HepG2 (cell line): Measurements from ENCODE around the gene ESR1. TPM values are rescaled to one million over a fixed set of nuclear protein-coding genes. Genes with fewer than 3 reads are reported as not detected.
"Not testable (repeated sequence)": the region's sequence is repeated elsewhere in the genome, so short reads cannot be mapped to it uniquely, and the experiment has no call there.

Experiments used
- ATAC-seq: fragments of 200-7000 bp; cut with Tn5 transposase; 3 replicates; pipeline ENCODE4 v1.9.1; 2020; ENCODE audit warnings: mild to moderate bottlenecking, moderate library complexity
- BruUV-seq: library from RNA; stranded (reverse); fragments of 400-500 nt; replicated peaks from 2 replicates; lab custom pipeline; 2021; lab: Mats Ljungman, UMichigan
- CTCF ChIA-PET: fragments of 300-600 bp; formaldehyde crosslinking; extraction: SDS; loops from one replicate; lab custom pipeline; 2021; ENCODE audit warnings: low total read pairs, inconsistent platforms, low intra/inter-chr PET ratio; lab: Yijun Ruan, JAX
- POLR2A ChIA-PET: fragments of 350-600 bp; sonication (Branson Sonifier 250); formaldehyde crosslinking; loops from one replicate; lab custom pipeline; 2020; ENCODE audit warnings: antibody characterized with exemption, inconsistent platforms; lab: Yijun Ruan, JAX
- DNase-seq: peaks from one replicate; pipeline ENCODE4 v3.0.0-alpha.2; 2015; ENCODE audit warnings: low spot score
- FAIRE-seq: peaks from 3 replicates; lab custom pipeline; 2011; peaks lifted over from hg19 to GRCh38; lab: Jason Lieb, UNC
- H2AFZ ChIP-seq: one replicate; pipeline ENCODE4 v1.6.1; 2011; ENCODE audit warnings: low read length, inconsistent platforms
- H3K27ac ChIP-seq: fragments of 300-600 bp; 3 replicates; pipeline ENCODE4 v1.8.0; 2011; ENCODE audit warnings: mixed run types, mild to moderate bottlenecking, mixed read lengths, low read length, inconsistent platforms; ENCODE audit not compliant: insufficient read depth; ENCODE audit errors: extremely low read length
- H3K27me3 ChIP-seq, 2 experiments: fragments of 200-600 bp in 1 of 2; 2 replicates in 1 of 2; 3 replicates in 1 of 2; pipeline versions ENCODE4 v1.6.0 to v1.8.0; 2011; ENCODE audit warnings: low read length in 2 of 2, mild to moderate bottlenecking in 2 of 2, moderate library complexity in 2 of 2, inconsistent platforms in 1 of 2; ENCODE audit not compliant: insufficient read depth in 2 of 2, control insufficient read depth in 1 of 2
- H3K36me3 ChIP-seq, 2 experiments: fragments of 200-600 bp in 1 of 2; replicated peaks in 1 of 2; 2 replicates in 1 of 2; 3 replicates in 1 of 2; pipeline versions ENCODE4 v1.5.1 to v1.8.0; 2011; ENCODE audit warnings: low read length in 2 of 2, inconsistent platforms in 1 of 2; ENCODE audit not compliant: insufficient read depth in 2 of 2, control insufficient read depth in 1 of 2
- H3K4me1 ChIP-seq: 2 replicates; pipeline ENCODE4 v1.5.1; 2012; ENCODE audit warnings: low read length, inconsistent platforms; ENCODE audit not compliant: insufficient read depth
- H3K4me2 ChIP-seq: 2 replicates; pipeline ENCODE4 v1.6.0; 2011; ENCODE audit warnings: low read depth, low read length, inconsistent platforms
- H3K4me3 ChIP-seq, 3 experiments: fragments of 200-600 bp in 1 of 3; sonication (generic), shearing (Covaris generic) in 1 of 3; replicated peaks in 1 of 3; 2 replicates each; pipeline ENCODE4 v1.5.1; 2011 to 2016; ENCODE audit warnings: low read length in 3 of 3, inconsistent platforms in 2 of 3, low read depth in 2 of 3, mild to moderate bottlenecking in 2 of 3, control low read depth in 1 of 3, mixed read lengths in 1 of 3; ENCODE audit not compliant: insufficient read depth in 1 of 3
- H3K79me2 ChIP-seq: one replicate; pipeline ENCODE4 v1.6.1; 2011; ENCODE audit warnings: low read length, inconsistent platforms; ENCODE audit not compliant: insufficient read depth
- H3K9ac ChIP-seq: 2 replicates; pipeline ENCODE4 v1.6.0; 2011; ENCODE audit warnings: mild to moderate bottlenecking, low read depth, low read length, inconsistent platforms; ENCODE audit not compliant: insufficient read depth
- H3K9me3 ChIP-seq: 2 replicates; pipeline ENCODE4 v1.5.1; 2012; ENCODE audit warnings: mild to moderate bottlenecking, low read length
- H4K20me1 ChIP-seq: 2 replicates; pipeline ENCODE4 v1.6.0; 2011; ENCODE audit warnings: inconsistent platforms, mild to moderate bottlenecking, low read length, moderate library complexity; ENCODE audit not compliant: insufficient read depth
- GABPB1 ChIP-seq: IDR thresholded peaks from 2 replicates; pipeline ENCODE4 v1.6.1; 2016; ENCODE audit warnings: mild to moderate bottlenecking, missing genetic modification reagents, moderate library complexity, missing compliant biosample characterization
- KDM4B ChIP-seq: sonication (generic); formaldehyde crosslinking; IDR thresholded peaks from 2 replicates; pipeline ENCODE4 v1.4.0; 2020; ENCODE audit warnings: missing genetic modification reagents
- MZF1 ChIP-seq: sonication (generic); formaldehyde crosslinking; IDR thresholded peaks from 2 replicates; pipeline ENCODE4 v1.8.1; 2023; ENCODE audit warnings: mild to moderate bottlenecking, missing genetic modification reagents, borderline replicate concordance
- ZNF790 ChIP-seq: sonication (generic); formaldehyde crosslinking; IDR thresholded peaks from 2 replicates; pipeline ENCODE4 v1.8.0; 2022; ENCODE audit warnings: missing genetic modification reagents, mild to moderate bottlenecking, borderline replicate concordance
- WGBS: methylation state at CpG from one replicate; pipeline ENCODE4 v1.1.6; 2017; ENCODE audit warnings: low lambda C conversion rate; 5-methylcytosine and 5-hydroxymethylcytosine counted together
- in situ Hi-C: cut with HindIII; loops from 2 replicates; pipeline ENCODE4 v1.10.0; 2017; ENCODE audit warnings: low pct_unique_long_range_greater_than_20kb; ENCODE audit not compliant: extremely low pct_ligation_motif_present
- intact Hi-C: fragments of 100-400 bp; cut with micrococcal nuclease; formaldehyde crosslinking; loops from one replicate; pipeline ENCODE4 v1.10.0; 2022; ENCODE audit not compliant: unreplicated experiment
- polyA plus RNA-seq, 8 experiments: library from polyadenylated mRNA; depleted of rRNA in 3 of 8; stranded (reverse) in 7 of 8; unstranded in 1 of 8; fragments of >200 nt; fragmentation: Illumina TruSeq in 4 of 8; extraction: Trizol in 4 of 8; gene quantifications; 2 replicates each; pipeline versions ENCODE4 v1.2.1 to v1.2.3, GENCODE V29; 2011 to 2016; ENCODE audit warnings: low read depth in 4 of 8, missing spikeins in 1 of 8, mixed read lengths in 1 of 8; ENCODE audit not compliant: insufficient read depth in 1 of 8
- total RNA-seq, 5 experiments: library from RNA; depleted of rRNA; stranded (reverse); fragments of >200 nt; fragmentation: Illumina TruSeq; extraction: Trizol; gene quantifications; 2 replicates each; pipeline ENCODE4 v1.2.3, GENCODE V29; 2016; ENCODE audit warnings: low read depth in 1 of 5
- TF ChIP-seq, protein P1 (sequence below): sonication (generic); formaldehyde crosslinking; IDR thresholded peaks from 2 replicates; pipeline ENCODE4 v1.4.0; 2020; ENCODE audit warnings: missing genetic modification reagents, borderline replicate concordance
- TF ChIP-seq, protein P2 (sequence below): sonication (generic); formaldehyde crosslinking; IDR thresholded peaks from 2 replicates; pipeline ENCODE4 v1.5.0; 2020; ENCODE audit warnings: missing genetic modification reagents, mild to moderate bottlenecking, borderline replicate concordance
- TF ChIP-seq, protein P3 (sequence below): IDR thresholded peaks from 2 replicates; pipeline ENCODE4 v1.6.1; 2016
- TF ChIP-seq, protein P4 (sequence below): sonication (generic); formaldehyde crosslinking; IDR thresholded peaks from 2 replicates; pipeline ENCODE4 v1.8.0; 2022; ENCODE audit warnings: mild to moderate bottlenecking, missing genetic modification reagents, borderline replicate concordance

ESR1 gene
- total and polyA plus RNA-seq, 2 of the 13 experiments (the other 11 are each of a cell fraction or from before 2014, with no cell fraction given): not detected

DNA sequence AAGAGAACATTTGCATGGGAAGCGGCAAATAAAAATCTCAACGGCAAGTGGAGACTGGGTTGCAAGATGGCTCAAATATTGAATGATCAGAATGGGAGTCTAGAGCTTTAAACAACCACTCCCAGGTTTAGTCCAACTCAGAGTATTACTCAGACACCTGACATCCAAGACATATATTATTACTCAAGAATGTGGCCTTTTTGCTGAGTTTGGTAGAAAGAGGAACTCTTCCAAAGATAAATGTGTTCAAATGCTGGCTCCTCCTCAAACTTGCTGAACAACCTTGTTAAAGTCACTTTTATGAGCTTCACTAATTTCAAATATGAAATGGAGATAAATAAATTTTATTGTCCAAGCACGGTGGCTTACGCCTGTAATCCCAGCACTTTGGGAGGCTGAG, 77.8 kb downstream of the ESR1 start (continued):
- TF ChIP-seq, protein P1, sequence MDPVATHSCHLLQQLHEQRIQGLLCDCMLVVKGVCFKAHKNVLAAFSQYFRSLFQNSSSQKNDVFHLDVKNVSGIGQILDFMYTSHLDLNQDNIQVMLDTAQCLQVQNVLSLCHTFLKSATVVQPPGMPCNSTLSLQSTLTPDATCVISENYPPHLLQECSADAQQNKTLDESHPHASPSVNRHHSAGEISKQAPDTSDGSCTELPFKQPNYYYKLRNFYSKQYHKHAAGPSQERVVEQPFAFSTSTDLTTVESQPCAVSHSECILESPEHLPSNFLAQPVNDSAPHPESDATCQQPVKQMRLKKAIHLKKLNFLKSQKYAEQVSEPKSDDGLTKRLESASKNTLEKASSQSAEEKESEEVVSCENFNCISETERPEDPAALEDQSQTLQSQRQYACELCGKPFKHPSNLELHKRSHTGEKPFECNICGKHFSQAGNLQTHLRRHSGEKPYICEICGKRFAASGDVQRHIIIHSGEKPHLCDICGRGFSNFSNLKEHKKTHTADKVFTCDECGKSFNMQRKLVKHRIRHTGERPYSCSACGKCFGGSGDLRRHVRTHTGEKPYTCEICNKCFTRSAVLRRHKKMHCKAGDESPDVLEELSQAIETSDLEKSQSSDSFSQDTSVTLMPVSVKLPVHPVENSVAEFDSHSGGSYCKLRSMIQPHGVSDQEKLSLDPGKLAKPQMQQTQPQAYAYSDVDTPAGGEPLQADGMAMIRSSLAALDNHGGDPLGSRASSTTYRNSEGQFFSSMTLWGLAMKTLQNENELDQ (CRISPR knock-in tag): no peak
- TF ChIP-seq MZF1 (CRISPR knock-in tag) (no peak), GABPB1 (CRISPR knock-in tag) (no peak), KDM4B (CRISPR knock-in tag) (no peak)
- TF ChIP-seq, protein P2, sequence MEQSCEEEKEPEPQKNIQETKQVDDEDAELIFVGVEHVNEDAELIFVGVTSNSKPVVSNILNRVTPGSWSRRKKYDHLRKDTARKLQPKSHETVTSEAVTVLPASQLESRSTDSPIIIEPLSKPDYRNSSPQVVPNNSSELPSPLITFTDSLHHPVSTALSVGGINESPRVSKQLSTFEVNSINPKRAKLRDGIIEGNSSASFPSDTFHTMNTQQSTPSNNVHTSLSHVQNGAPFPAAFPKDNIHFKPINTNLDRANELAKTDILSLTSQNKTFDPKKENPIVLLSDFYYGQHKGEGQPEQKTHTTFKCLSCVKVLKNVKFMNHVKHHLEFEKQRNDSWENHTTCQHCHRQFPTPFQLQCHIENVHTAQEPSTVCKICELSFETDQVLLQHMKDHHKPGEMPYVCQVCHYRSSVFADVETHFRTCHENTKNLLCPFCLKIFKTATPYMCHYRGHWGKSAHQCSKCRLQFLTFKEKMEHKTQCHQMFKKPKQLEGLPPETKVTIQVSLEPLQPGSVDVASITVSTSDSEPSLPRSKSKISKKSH (CRISPR knock-in tag): no peak

DNA sequence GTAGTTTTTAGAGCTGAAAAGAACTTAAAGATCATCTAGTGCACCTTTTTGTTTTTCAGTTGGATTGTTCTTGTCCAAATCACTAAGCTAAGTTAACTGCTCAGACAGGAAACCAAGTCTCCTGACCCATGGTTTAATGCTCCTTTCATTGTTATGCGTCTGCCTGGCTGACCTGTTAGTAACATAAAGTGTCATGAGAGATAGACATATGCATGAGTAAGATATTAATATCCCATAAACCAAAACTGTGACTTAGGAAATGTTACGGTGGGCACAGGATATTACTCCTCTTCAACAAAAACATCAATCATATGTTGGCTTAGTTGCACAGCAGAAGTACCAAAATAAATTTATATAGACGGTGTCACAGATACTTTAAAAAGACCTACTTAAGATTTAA, 84.0 kb downstream of the ESR1 start:
- no peak overlapping the region for H3K4me3 ChIP-seq
- WGBS: 14% methylated on average over 3 of the region's 3 CpGs
- BruUV-seq: no TSS peak
- no peak for FAIRE-seq
- TF ChIP-seq, protein P3, sequence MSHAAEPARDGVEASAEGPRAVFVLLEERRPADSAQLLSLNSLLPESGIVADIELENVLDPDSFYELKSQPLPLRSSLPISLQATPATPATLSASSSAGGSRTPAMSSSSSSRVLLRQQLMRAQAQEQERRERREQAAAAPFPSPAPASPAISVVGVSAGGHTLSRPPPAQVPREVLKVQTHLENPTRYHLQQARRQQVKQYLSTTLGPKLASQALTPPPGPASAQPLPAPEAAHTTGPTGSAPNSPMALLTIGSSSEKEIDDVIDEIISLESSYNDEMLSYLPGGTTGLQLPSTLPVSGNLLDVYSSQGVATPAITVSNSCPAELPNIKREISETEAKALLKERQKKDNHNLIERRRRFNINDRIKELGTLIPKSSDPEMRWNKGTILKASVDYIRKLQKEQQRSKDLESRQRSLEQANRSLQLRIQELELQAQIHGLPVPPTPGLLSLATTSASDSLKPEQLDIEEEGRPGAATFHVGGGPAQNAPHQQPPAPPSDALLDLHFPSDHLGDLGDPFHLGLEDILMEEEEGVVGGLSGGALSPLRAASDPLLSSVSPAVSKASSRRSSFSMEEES (CRISPR knock-in tag): no peak
- TF ChIP-seq ZNF790 (CRISPR knock-in tag): no peak
- TF ChIP-seq, protein P4, sequence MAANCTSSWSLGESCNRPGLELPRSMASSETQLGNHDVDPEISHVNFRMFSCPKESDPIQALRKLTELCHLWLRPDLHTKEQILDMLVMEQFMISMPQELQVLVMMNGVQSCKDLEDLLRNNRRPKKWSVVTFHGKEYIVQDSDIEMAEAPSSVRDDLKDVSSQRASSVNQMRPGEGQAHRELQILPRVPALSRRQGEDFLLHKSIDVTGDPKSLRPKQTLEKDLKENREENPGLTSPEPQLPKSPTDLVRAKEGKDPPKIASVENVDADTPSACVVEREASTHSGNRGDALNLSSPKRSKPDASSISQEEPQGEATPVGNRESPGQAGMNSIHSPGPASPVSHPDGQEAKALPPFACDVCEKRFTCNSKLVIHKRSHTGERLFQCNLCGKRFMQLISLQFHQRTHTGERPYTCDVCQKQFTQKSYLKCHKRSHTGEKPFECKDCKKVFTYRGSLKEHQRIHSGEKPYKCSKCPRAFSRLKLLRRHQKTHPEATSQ (CRISPR knock-in tag): no peak
- no peaks in the 10 kb centered on the region for H3K4me1 ChIP-seq
- no peak overlapping the region for H3K4me2 ChIP-seq
- in situ Hi-C loops (no loop called here), intact Hi-C loops (no loop called here)
- H4K20me1 ChIP-seq: no peaks in the 10 kb centered on the region
- H3K9ac ChIP-seq: no peak overlapping the region
- no peak overlapping the region for H3K27ac ChIP-seq
- no peak for ATAC-seq
- H3K27me3 ChIP-seq: no peaks in the 10 kb centered on the region
- H3K36me3 ChIP-seq: no peaks in the 10 kb centered on the region
- CTCF ChIA-PET: no interaction called here
- POLR2A ChIA-PET: no interaction called here
- no peak overlapping the region for H2AFZ ChIP-seq
- H3K79me2 ChIP-seq: no peaks in the 10 kb centered on the region
- H3K9me3 ChIP-seq: no peaks in the 10 kb centered on the region
- DNase-seq: no peak

DNA sequence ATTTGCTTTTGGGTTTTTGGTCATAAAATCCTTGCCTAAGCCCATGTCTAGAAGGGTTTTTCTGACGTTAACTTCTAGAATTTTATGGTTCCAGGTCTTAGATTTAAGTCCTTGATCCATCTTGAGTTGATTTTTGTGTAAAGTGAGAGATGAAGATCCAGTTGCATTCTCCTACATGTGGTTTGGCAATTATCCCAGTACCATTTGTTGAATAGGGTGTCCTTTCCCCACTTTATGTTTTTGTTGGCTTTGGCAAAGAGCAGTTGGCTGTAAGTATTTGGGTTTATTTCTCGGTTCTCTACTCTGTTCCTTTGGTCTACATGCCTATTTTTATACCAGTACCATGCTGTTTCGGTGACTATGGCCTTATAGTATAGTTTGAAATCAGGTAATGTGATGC, 86.9 kb downstream of the ESR1 start:
- BruUV-seq, DNase-seq, H4K20me1 ChIP-seq, H3K27me3 ChIP-seq, H3K9me3 ChIP-seq, H3K4me1 ChIP-seq, H3K9ac ChIP-seq, ATAC-seq, H3K4me2 ChIP-seq, POLR2A ChIA-PET, in situ Hi-C loops, CTCF ChIA-PET, intact Hi-C loops, H2AFZ ChIP-seq, FAIRE-seq, H3K79me2 ChIP-seq, H3K4me3 ChIP-seq, H3K27ac ChIP-seq, H3K36me3 ChIP-seq: not testable (repeated sequence)
- WGBS: 0% methylated on average over 3 of the region's 3 CpGs
